HepG2 (cell line): ENCODE results near the gene SUDS3. TPM values are rescaled to one million over a fixed set of nuclear protein-coding genes. Genes with fewer than 3 reads are reported as not detected.
A peak's percentile ranks its signal among the peaks of the same experiment; 100 is the strongest.

Experiments
- HBP1 ChIP-seq: IDR thresholded peaks from 2 replicates; pipeline ENCODE4 v1.6.1; 2016; ENCODE audit warnings: low read depth, control low read depth
- HNF1A ChIP-seq, 2 experiments: sonication (generic) in 1 of 2; formaldehyde crosslinking in 1 of 2; IDR thresholded peaks; 2 replicates each; pipeline versions ENCODE4 v1.4.0 to v1.6.1; 2016 to 2020; ENCODE audit warnings: borderline replicate concordance in 1 of 2, low read depth in 1 of 2, mild to moderate bottlenecking in 1 of 2, missing genetic modification reagents in 1 of 2
- HNF4A ChIP-seq: sonication (generic); formaldehyde crosslinking; IDR thresholded peaks from 2 replicates; pipeline ENCODE4 v1.4.0; 2020; ENCODE audit warnings: missing genetic modification reagents
- KLF11 ChIP-seq: IDR thresholded peaks from 2 replicates; pipeline ENCODE4 v1.6.1; 2016; ENCODE audit warnings: missing compliant biosample characterization
- PAXIP1 ChIP-seq: sonication (generic); formaldehyde crosslinking; conservative IDR thresholded peaks from 2 replicates; pipeline ENCODE4 v1.4.0; 2020; ENCODE audit warnings: mild to moderate bottlenecking, missing genetic modification reagents, moderate library complexity
- PBX3 ChIP-seq: sonication (generic); formaldehyde crosslinking; IDR thresholded peaks from 2 replicates; pipeline ENCODE4 v1.8.1; 2023; ENCODE audit warnings: missing genetic modification reagents, inconsistent platforms, borderline replicate concordance
- RAD51 ChIP-seq: fragments of 450-650 bp; IDR thresholded peaks from 2 replicates; pipeline ENCODE4 v1.6.1; 2016; ENCODE audit warnings: borderline replicate concordance
- ZMYM3 ChIP-seq: sonication (generic); formaldehyde crosslinking; IDR thresholded peaks from 2 replicates; pipeline ENCODE4 v1.5.1; 2020; ENCODE audit warnings: mild to moderate bottlenecking, missing genetic modification reagents
- ZNF24 ChIP-seq: fragments of 450-650 bp; IDR thresholded peaks from 2 replicates; pipeline ENCODE4 v1.6.1; 2017; ENCODE audit warnings: antibody characterized with exemption, mild to moderate bottlenecking
- ZNF674 ChIP-seq: sonication (generic); formaldehyde crosslinking; IDR thresholded peaks from 2 replicates; pipeline ENCODE4 v1.5.0; 2020; ENCODE audit warnings: low read depth, mild to moderate bottlenecking, missing genetic modification reagents
- ZNF770 ChIP-seq: sonication (generic); formaldehyde crosslinking; IDR thresholded peaks from 2 replicates; pipeline ENCODE4 v1.5.0; 2020; ENCODE audit warnings: mild to moderate bottlenecking, missing genetic modification reagents
- ZNF775 ChIP-seq: sonication (generic); formaldehyde crosslinking; IDR thresholded peaks from 2 replicates; pipeline ENCODE4 v1.4.0; 2020; ENCODE audit warnings: missing genetic modification reagents, mild to moderate bottlenecking, moderate library complexity, borderline replicate concordance
- ZNF782 ChIP-seq: sonication (generic); formaldehyde crosslinking; IDR thresholded peaks from 2 replicates; pipeline ENCODE4 v1.4.0; 2020; ENCODE audit warnings: missing genetic modification reagents, mild to moderate bottlenecking, borderline replicate concordance
- polyA plus RNA-seq, 8 experiments: library from polyadenylated mRNA; depleted of rRNA in 3 of 8; stranded (reverse) in 7 of 8; unstranded in 1 of 8; fragments of >200 nt; fragmentation: Illumina TruSeq in 4 of 8; extraction: Trizol in 4 of 8; gene quantifications; 2 replicates each; pipeline versions ENCODE4 v1.2.1 to v1.2.3, GENCODE V29; 2011 to 2016; ENCODE audit warnings: low read depth in 4 of 8, missing spikeins in 1 of 8, mixed read lengths in 1 of 8; ENCODE audit not compliant: insufficient read depth in 1 of 8
- total RNA-seq, 5 experiments: library from RNA; depleted of rRNA; stranded (reverse); fragments of >200 nt; fragmentation: Illumina TruSeq; extraction: Trizol; gene quantifications; 2 replicates each; pipeline ENCODE4 v1.2.3, GENCODE V29; 2016; ENCODE audit warnings: low read depth in 1 of 5

Gene SUDS3
- total and polyA plus RNA-seq, 2 of the 13 experiments (the other 11 are each of a cell fraction or from before 2014, with no cell fraction given) = 20.2 to 33.1 TPM

- no peak; the same call in none of the 2 replicates for TF ChIP-seq PAXIP1
- TF ChIP-seq HBP1 (CRISPR knock-in tag) = 0 out of 2 replicates have a peak, but pooled peaks have one; percentile 63
- TF ChIP-seq ZNF674 (CRISPR knock-in tag) = no peak
- peak; percentile 33; the same call in 1 of the 2 replicates for TF ChIP-seq ZMYM3
- no peak for TF ChIP-seq ZNF775
- TF ChIP-seq KLF11 (CRISPR knock-in tag) = peak; percentile 82; the same call in 1 of the 2 replicates
- peak; percentile 87 for TF ChIP-seq HNF4A (CRISPR knock-in tag)
- TF ChIP-seq RAD51 = no peak
- no peak for TF ChIP-seq ZNF770
- TF ChIP-seq HNF1A (IDR thresholded peaks at IDR 0.05; ENCODE audit: low read depth) = 0 out of 2 replicates have a peak, but pooled peaks have one; percentile 29
- no peak for TF ChIP-seq HNF1A (CRISPR knock-in tag; IDR thresholded peaks at IDR 0.05; ENCODE audit: borderline replicate concordance)
- TF ChIP-seq ZNF782 (CRISPR knock-in tag) = 0 out of 2 replicates have a peak, but pooled peaks have one; percentile 68
- no peak for TF ChIP-seq ZNF24
- TF ChIP-seq PBX3 (CRISPR knock-in tag) = no peak
Measured at GRCh38 chr12:118372541-118373495, 3.5 kb upstream of the SUDS3 start, which contains the start of gene TAOK3 (continued).
